GM12878 (cell line): ENCODE results near the gene GALNT12.

ENCODE experiments used
- EZH2 ChIP-seq: IDR thresholded peaks from 2 replicates; pipeline ENCODE4 v1.6.1; 2012; ENCODE audit warnings: low read depth, mild to moderate bottlenecking, control low read depth, inconsistent platforms, low read length, borderline replicate concordance; ENCODE audit not compliant: control insufficient read depth
- KDM1A ChIP-seq: fragments of 200-600 bp; sonication (generic); IDR thresholded peaks from 2 replicates; pipeline ENCODE4 v1.6.1; 2016; ENCODE audit warnings: borderline replicate concordance
- NR2C2 ChIP-seq: IDR thresholded peaks from 2 replicates; pipeline ENCODE4 v1.6.1; 2011; ENCODE audit warnings: borderline replicate concordance, low read depth; ENCODE audit not compliant: control insufficient read depth, insufficient read length
- NRF1 ChIP-seq: conservative IDR thresholded peaks from 2 replicates; pipeline ENCODE4 v1.6.1; 2011; ENCODE audit warnings: mild to moderate bottlenecking, low read depth, low read length, improper control_type of control experiment
- RAD21 ChIP-seq: IDR thresholded peaks from 2 replicates; pipeline ENCODE4 v1.6.1; 2011; ENCODE audit warnings: mild to moderate bottlenecking, low read depth, low read length, moderate library complexity; ENCODE audit not compliant: insufficient read depth
- SMARCA5 ChIP-seq: fragments of 450-650 bp; IDR thresholded peaks from 2 replicates; pipeline ENCODE4 v1.6.1; 2017; ENCODE audit warnings: mild to moderate bottlenecking
- SUZ12 ChIP-seq: fragments of 200-600 bp; sonication (generic); IDR thresholded peaks from one replicate; pipeline ENCODE4 v1.6.1; 2018; ENCODE audit warnings: antibody characterized with exemption, mild to moderate bottlenecking; ENCODE audit not compliant: unreplicated experiment
- YY1 ChIP-seq: IDR thresholded peaks from 2 replicates; pipeline ENCODE4 v1.6.1; 2011; ENCODE audit warnings: low read depth, mild to moderate bottlenecking, low read length
- TF ChIP-seq, protein P1 (sequence below), 3 experiments: IDR thresholded peaks in 2 of 3; conservative IDR thresholded peaks in 1 of 3; 2 replicates each; pipeline ENCODE4 v1.5.1; 2011; ENCODE audit warnings: low read depth in 3 of 3, low read length in 3 of 3, mild to moderate bottlenecking in 3 of 3, control low read depth in 2 of 3, moderate library complexity in 2 of 3, inconsistent platforms in 1 of 3, mixed read lengths in 1 of 3; ENCODE audit not compliant: control insufficient read depth in 2 of 3, insufficient read depth in 1 of 3; ENCODE audit errors: extremely low read depth in 1 of 3

DNA sequence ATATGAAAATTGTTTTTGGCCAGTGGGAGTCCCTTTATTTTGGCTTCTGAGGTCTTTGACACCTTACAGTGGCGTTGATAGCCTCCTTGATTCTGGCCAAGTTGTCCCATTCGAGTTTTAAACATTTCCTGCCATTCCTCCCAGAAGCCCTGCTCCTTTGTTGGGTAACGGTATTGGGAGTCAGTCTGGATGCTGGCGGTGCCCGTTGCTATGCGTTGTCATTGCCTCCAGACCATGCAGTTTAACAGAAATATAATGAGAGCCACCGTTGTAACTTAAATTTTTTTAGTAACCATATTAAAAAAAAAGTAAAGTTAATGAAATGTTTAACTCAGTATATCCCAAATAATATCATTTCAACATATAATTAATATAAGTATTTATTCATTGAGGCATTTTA, 35.0 kb downstream of the GALNT12 start:
- TF ChIP-seq, protein P1, sequence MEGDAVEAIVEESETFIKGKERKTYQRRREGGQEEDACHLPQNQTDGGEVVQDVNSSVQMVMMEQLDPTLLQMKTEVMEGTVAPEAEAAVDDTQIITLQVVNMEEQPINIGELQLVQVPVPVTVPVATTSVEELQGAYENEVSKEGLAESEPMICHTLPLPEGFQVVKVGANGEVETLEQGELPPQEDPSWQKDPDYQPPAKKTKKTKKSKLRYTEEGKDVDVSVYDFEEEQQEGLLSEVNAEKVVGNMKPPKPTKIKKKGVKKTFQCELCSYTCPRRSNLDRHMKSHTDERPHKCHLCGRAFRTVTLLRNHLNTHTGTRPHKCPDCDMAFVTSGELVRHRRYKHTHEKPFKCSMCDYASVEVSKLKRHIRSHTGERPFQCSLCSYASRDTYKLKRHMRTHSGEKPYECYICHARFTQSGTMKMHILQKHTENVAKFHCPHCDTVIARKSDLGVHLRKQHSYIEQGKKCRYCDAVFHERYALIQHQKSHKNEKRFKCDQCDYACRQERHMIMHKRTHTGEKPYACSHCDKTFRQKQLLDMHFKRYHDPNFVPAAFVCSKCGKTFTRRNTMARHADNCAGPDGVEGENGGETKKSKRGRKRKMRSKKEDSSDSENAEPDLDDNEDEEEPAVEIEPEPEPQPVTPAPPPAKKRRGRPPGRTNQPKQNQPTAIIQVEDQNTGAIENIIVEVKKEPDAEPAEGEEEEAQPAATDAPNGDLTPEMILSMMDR (IDR thresholded peaks at IDR 0.05 in 2 of 3, conservative IDR thresholded peaks at IDR 0.05 in 1 of 3; ENCODE audit: control insufficient read depth in 2 of 3, extremely low read depth in 1 of 3, insufficient read depth in 1 of 3, low read depth in 3 of 3, low read length in 3 of 3), result no peak
- no peak for TF ChIP-seq SUZ12
- no peak for TF ChIP-seq RAD21
- TF ChIP-seq YY1, result no peak
- TF ChIP-seq NRF1, result no peak
- no peak for TF ChIP-seq EZH2
- TF ChIP-seq SMARCA5, result no peak
- no peak for TF ChIP-seq KDM1A
- no peak for TF ChIP-seq NR2C2
